HepG2 (cell line): ENCODE results near the gene CHRNB1. TPM values are rescaled to one million over a fixed set of nuclear protein-coding genes. Genes with fewer than 3 reads are reported as not detected.

ENCODE experiments used
- HNF4G ChIP-seq, 2 experiments: sonication (generic) in 1 of 2; formaldehyde crosslinking in 1 of 2; IDR thresholded peaks; 2 replicates each; pipeline versions ENCODE4 v1.4.0 to v1.6.1; 2011 to 2020; ENCODE audit warnings: borderline replicate concordance in 2 of 2, low read depth in 2 of 2, mild to moderate bottlenecking in 2 of 2, low read length in 1 of 2, missing genetic modification reagents in 1 of 2, moderate library complexity in 1 of 2
- IRX3 ChIP-seq: sonication (generic); formaldehyde crosslinking; IDR thresholded peaks from 2 replicates; pipeline ENCODE4 v1.8.1; 2023; ENCODE audit warnings: mild to moderate bottlenecking, low read depth, missing genetic modification reagents, borderline replicate concordance
- MTA3 ChIP-seq: sonication (generic); formaldehyde crosslinking; IDR thresholded peaks from 2 replicates; pipeline ENCODE4 v1.4.0; 2020; ENCODE audit warnings: missing genetic modification reagents
- NFRKB ChIP-seq: fragments of 450-650 bp; IDR thresholded peaks from 2 replicates; pipeline ENCODE4 v1.6.1; 2017
- POLR2A ChIP-seq, 2 experiments: IDR thresholded peaks; 2 replicates each; pipeline ENCODE4 v1.6.1; 2011; ENCODE audit warnings: low read depth in 2 of 2, low read length in 2 of 2, mild to moderate bottlenecking in 1 of 2, moderate library complexity in 1 of 2; ENCODE audit not compliant: insufficient read depth in 1 of 2
- PRPF4 ChIP-seq: fragments of 200-400 bp; formaldehyde crosslinking; IDR thresholded peaks from 2 replicates; pipeline ENCODE4 v1.6.1; 2016; ENCODE audit warnings: low read length, low read depth; ENCODE audit not compliant: poor library complexity, severe bottlenecking
- ZNF761 ChIP-seq: sonication (generic); formaldehyde crosslinking; conservative IDR thresholded peaks from 2 replicates; pipeline ENCODE4 v1.4.0; 2020; ENCODE audit warnings: mild to moderate bottlenecking, missing genetic modification reagents
- ZSCAN25 ChIP-seq: sonication (generic); formaldehyde crosslinking; IDR thresholded peaks from 2 replicates; pipeline ENCODE4 v1.8.0; 2022; ENCODE audit warnings: mild to moderate bottlenecking, missing genetic modification reagents
- polyA plus RNA-seq, 8 experiments: library from polyadenylated mRNA; depleted of rRNA in 3 of 8; stranded (reverse) in 7 of 8; unstranded in 1 of 8; fragments of >200 nt; fragmentation: Illumina TruSeq in 4 of 8; extraction: Trizol in 4 of 8; gene quantifications; 2 replicates each; pipeline versions ENCODE4 v1.2.1 to v1.2.3, GENCODE V29; 2011 to 2016; ENCODE audit warnings: low read depth in 4 of 8, missing spikeins in 1 of 8, mixed read lengths in 1 of 8; ENCODE audit not compliant: insufficient read depth in 1 of 8
- total RNA-seq, 5 experiments: library from RNA; depleted of rRNA; stranded (reverse); fragments of >200 nt; fragmentation: Illumina TruSeq; extraction: Trizol; gene quantifications; 2 replicates each; pipeline ENCODE4 v1.2.3, GENCODE V29; 2016; ENCODE audit warnings: low read depth in 1 of 5
- TF ChIP-seq, protein P1 (sequence below): sonication (generic); formaldehyde crosslinking; IDR thresholded peaks from 2 replicates; pipeline ENCODE4 v1.8.1; 2023; ENCODE audit warnings: mild to moderate bottlenecking, missing genetic modification reagents
- TF ChIP-seq, protein P2 (sequence below): IDR thresholded peaks from 2 replicates; pipeline ENCODE4 v1.6.1; 2016; ENCODE audit warnings: missing genetic modification reagents, missing compliant biosample characterization
- TF ChIP-seq, protein P3 (sequence below): sonication (generic); formaldehyde crosslinking; IDR thresholded peaks from 2 replicates; pipeline ENCODE4 v1.9.0; 2021; ENCODE audit warnings: missing genetic modification reagents, borderline replicate concordance

CHRNB1 gene
- total and polyA plus RNA-seq, 2 of the 13 experiments (the other 11 are each of a cell fraction or from before 2014, with no cell fraction given), result 5.4 to 33.7 TPM

DNA sequence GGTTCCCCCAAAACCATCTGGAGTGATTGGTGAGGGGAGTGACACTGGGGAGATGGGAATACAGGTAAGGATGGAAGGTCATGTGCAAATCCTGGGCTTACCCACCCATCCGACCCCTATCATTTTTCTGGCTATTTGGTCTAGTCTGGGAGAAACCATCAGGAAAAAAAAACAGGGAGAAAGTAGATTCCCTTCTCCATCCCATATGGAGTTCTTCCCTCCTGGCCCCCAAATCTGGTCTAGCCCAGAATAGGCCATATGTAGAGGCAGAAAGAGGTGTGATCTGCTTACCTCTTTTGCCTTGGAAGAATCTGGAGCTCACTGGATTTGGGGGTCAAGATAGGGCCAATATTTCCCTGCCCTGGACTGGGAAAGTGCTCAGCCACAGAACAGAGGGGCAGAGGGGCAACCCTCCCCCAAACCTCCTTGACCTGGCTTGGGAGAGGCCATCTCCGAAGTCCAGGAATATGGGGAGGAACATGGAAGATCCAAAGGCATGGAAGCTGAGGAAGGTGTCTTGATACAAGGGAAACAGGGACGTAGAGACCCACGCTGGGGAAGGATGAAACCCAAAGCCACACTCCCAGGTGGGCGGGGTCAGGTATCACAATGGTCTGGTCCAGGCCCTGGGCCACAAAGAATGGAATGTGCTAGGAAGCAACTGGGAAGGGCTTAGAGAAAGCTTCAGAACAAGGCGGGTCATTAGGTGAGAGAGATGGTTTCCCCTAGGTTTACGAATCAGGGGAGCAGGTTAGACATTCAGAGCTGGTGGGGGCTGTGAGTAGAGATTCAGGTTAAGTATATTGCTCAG lies 16.2 kb downstream of the CHRNB1 start (continued):
- TF ChIP-seq, protein P1, sequence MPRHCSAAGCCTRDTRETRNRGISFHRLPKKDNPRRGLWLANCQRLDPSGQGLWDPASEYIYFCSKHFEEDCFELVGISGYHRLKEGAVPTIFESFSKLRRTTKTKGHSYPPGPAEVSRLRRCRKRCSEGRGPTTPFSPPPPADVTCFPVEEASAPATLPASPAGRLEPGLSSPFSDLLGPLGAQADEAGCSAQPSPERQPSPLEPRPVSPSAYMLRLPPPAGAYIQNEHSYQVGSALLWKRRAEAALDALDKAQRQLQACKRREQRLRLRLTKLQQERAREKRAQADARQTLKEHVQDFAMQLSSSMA (CRISPR knock-in tag), result no peak
- TF ChIP-seq HNF4G (IDR thresholded peaks at IDR 0.05; ENCODE audit: borderline replicate concordance, low read depth, low read length), result no peak
- TF ChIP-seq HNF4G (CRISPR knock-in tag; IDR thresholded peaks at IDR 0.05; ENCODE audit: borderline replicate concordance, low read depth), result no peak
- TF ChIP-seq ZNF761 (CRISPR knock-in tag), result no peak
- TF ChIP-seq, protein P2, sequence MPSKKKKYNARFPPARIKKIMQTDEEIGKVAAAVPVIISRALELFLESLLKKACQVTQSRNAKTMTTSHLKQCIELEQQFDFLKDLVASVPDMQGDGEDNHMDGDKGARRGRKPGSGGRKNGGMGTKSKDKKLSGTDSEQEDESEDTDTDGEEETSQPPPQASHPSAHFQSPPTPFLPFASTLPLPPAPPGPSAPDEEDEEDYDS (CRISPR knock-in tag), result no peak
- TF ChIP-seq IRX3 (CRISPR knock-in tag), result no peak
- no peak for TF ChIP-seq ZSCAN25
- TF ChIP-seq PRPF4, result no peak
- peak in 1 of 2 experiments; percentile 7; a peak in 1 of 4 replicates for TF ChIP-seq POLR2A (IDR thresholded peaks at IDR 0.05; ENCODE audit: insufficient read depth in 1 of 2, low read depth in 2 of 2, low read length in 2 of 2)
- TF ChIP-seq, protein P3, sequence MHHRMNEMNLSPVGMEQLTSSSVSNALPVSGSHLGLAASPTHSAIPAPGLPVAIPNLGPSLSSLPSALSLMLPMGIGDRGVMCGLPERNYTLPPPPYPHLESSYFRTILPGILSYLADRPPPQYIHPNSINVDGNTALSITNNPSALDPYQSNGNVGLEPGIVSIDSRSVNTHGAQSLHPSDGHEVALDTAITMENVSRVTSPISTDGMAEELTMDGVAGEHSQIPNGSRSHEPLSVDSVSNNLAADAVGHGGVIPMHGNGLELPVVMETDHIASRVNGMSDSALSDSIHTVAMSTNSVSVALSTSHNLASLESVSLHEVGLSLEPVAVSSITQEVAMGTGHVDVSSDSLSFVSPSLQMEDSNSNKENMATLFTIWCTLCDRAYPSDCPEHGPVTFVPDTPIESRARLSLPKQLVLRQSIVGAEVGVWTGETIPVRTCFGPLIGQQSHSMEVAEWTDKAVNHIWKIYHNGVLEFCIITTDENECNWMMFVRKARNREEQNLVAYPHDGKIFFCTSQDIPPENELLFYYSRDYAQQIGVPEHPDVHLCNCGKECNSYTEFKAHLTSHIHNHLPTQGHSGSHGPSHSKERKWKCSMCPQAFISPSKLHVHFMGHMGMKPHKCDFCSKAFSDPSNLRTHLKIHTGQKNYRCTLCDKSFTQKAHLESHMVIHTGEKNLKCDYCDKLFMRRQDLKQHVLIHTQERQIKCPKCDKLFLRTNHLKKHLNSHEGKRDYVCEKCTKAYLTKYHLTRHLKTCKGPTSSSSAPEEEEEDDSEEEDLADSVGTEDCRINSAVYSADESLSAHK, result no peak
- TF ChIP-seq NFRKB, result no peak
- TF ChIP-seq MTA3 (CRISPR knock-in tag), result no peak
